HCT116 (cell line): Measurements from ENCODE around the gene SOX6.

Source experiments
- CTCF ChIP-seq, 3 experiments: fragments of 200-600 bp in 1 of 3; sonication (generic) in 1 of 3; IDR thresholded peaks in 2 of 3; conservative IDR thresholded peaks in 1 of 3; 2 replicates each; pipeline ENCODE4 v1.5.1; 2012 to 2017; ENCODE audit warnings: low read depth in 2 of 3, low read length in 2 of 3, antibody characterized with exemption in 1 of 3, borderline replicate concordance in 1 of 3, control low read depth in 1 of 3, mild to moderate bottlenecking in 1 of 3, mixed read lengths in 1 of 3, mixed run types in 1 of 3, moderate library complexity in 1 of 3; ENCODE audit not compliant: insufficient read depth in 1 of 3
- POLR2A ChIP-seq: IDR thresholded peaks from 2 replicates; pipeline ENCODE4 v1.7.0; 2011; ENCODE audit warnings: borderline replicate concordance; ENCODE audit not compliant: insufficient read depth, insufficient read length; ENCODE audit errors: extremely low read depth
- YY1 ChIP-seq: IDR thresholded peaks from 2 replicates; pipeline ENCODE4 v1.6.1; 2011; ENCODE audit warnings: low read length, low read depth, moderate library complexity, mild to moderate bottlenecking; ENCODE audit not compliant: insufficient replicate concordance; ENCODE audit errors: extremely low read depth

DNA sequence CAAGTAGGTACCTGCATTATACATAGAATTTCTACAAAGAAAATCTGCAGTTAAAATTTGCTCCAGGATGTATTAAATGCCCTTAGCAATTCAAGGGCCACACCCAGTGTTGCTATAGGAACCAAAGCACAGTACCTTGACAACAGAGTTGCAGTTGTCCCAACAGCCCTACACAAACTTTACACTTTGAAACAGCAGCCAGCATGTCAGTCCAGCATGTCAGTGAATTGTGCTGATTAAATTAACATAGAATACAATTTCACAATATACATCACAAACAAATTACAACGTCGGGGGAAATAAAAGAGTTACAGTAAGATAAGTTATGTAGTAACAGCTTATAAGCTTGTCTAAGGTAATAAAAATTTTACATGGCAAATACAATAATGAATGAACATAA, 389.2 kb downstream of the SOX6 start:
- TF ChIP-seq POLR2A = no peak
- TF ChIP-seq YY1 = no peak
- TF ChIP-seq CTCF (IDR thresholded peaks at IDR 0.05 in 2 of 3, conservative IDR thresholded peaks at IDR 0.05 in 1 of 3; ENCODE audit: borderline replicate concordance in 1 of 3, insufficient read depth in 1 of 3, low read depth in 2 of 3, low read length in 2 of 3) = no peak
